IPS-20b (cell line): ENCODE results near the gene MATN3.

Source experiments
- H3K27ac ChIP-seq: one replicate; pipeline ENCODE4 v1.5.1; 2013; ENCODE audit warnings: low read length
- H3K27me3 ChIP-seq: 2 replicates; pipeline ENCODE4 v1.6.1; 2013; ENCODE audit warnings: mild to moderate bottlenecking, low read length, inconsistent platforms; ENCODE audit not compliant: insufficient read depth
- H3K36me3 ChIP-seq: 2 replicates; pipeline ENCODE4 v1.6.1; 2013; ENCODE audit warnings: low read depth, mild to moderate bottlenecking, inconsistent platforms, low read length, moderate library complexity; ENCODE audit not compliant: insufficient read depth
- H3K4me1 ChIP-seq: 2 replicates; pipeline ENCODE4 v1.6.1; 2013; ENCODE audit warnings: mild to moderate bottlenecking, control low read depth, inconsistent platforms, low read length, moderate library complexity; ENCODE audit not compliant: insufficient read depth
- H3K4me3 ChIP-seq: 2 replicates; pipeline ENCODE4 v1.5.1; 2013; ENCODE audit warnings: mild to moderate bottlenecking, low read length, inconsistent platforms
- H3K9ac ChIP-seq: 2 replicates; pipeline ENCODE4 v1.6.1; 2013; ENCODE audit warnings: low read depth, mild to moderate bottlenecking, inconsistent platforms, low read length, moderate library complexity
- H3K9me3 ChIP-seq: 2 replicates; pipeline ENCODE4 v1.6.1; 2013; ENCODE audit warnings: mild to moderate bottlenecking, low read depth, low read length, inconsistent platforms; ENCODE audit not compliant: insufficient read depth

The MATN3 gene, protein sequence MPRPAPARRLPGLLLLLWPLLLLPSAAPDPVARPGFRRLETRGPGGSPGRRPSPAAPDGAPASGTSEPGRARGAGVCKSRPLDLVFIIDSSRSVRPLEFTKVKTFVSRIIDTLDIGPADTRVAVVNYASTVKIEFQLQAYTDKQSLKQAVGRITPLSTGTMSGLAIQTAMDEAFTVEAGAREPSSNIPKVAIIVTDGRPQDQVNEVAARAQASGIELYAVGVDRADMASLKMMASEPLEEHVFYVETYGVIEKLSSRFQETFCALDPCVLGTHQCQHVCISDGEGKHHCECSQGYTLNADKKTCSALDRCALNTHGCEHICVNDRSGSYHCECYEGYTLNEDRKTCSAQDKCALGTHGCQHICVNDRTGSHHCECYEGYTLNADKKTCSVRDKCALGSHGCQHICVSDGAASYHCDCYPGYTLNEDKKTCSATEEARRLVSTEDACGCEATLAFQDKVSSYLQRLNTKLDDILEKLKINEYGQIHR

GRCh38 chr2:20012282-20013125 is at the start of gene MATN3:
TSS of gene MATN3 (minus strand) at chr2:20012668. CDS start at chr2:20012631, 37 bp downstream.
- Histone ChIP-seq H3K27ac (no peak within 1 kb of the TSS), H3K4me3 (peak within 1 kb of the TSS; percentile 61), H3K9me3 (no peaks in the 10 kb centered on the region), H3K27me3 (peaks cover 44% of the 10 kb centered on the region), H3K9ac (peak within 1 kb of the TSS; percentile 66; the same call in 1 of the 2 replicates), H3K4me1 (peaks cover 15% of the 10 kb centered on the region; the same call in 1 of the 2 replicates), H3K36me3 (no peaks in the 10 kb centered on the region)

DNA sequence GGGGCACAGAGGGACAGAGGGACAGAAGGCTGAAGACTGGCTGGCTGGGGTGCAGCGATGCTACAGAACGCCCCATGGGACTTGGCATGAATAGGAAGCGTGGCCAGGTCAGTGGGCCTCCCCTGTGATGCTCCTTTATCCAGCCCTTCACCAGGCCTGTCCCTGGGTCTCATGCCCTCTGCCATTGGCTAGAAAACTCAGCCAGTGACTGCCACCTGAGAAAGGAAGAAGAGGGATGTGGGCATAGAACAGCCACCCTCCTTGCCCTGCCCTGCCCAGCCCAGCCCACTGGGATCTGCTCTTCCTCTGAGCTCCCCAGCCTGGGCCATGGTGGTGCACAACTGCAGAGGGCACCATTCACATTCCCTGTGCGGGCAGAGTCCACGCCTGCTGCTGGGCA is 49.5 kb upstream of the MATN3 start:
- Histone ChIP-seq H3K36me3 (no peaks in the 10 kb centered on the region), H3K4me1 (no peaks in the 10 kb centered on the region), H3K27me3 (no peaks in the 10 kb centered on the region), H3K27ac (no peak overlapping the region), H3K9ac (no peak overlapping the region), H3K4me3 (no peak overlapping the region), H3K9me3 (no peaks in the 10 kb centered on the region)

GRCh38 chr2:20061476-20061875 is 49.0 kb upstream of the MATN3 start:
- Histone ChIP-seq H3K9ac (no peak overlapping the region), H3K36me3 (no peaks in the 10 kb centered on the region), H3K9me3 (no peaks in the 10 kb centered on the region), H3K27me3 (no peaks in the 10 kb centered on the region; the same call in 1 of the 2 replicates), H3K4me1 (no peaks in the 10 kb centered on the region), H3K27ac (no peak overlapping the region), H3K4me3 (no peak overlapping the region)

- H3K36me3 ChIP-seq = no peaks in the 10 kb centered on the region
- no peaks in the 10 kb centered on the region; the same call in 1 of the 2 replicates for H3K27me3 ChIP-seq
- H3K9me3 ChIP-seq = no peaks in the 10 kb centered on the region
- no peak overlapping the region for H3K27ac ChIP-seq
- H3K4me3 ChIP-seq = no peak overlapping the region
- H3K9ac ChIP-seq = no peak overlapping the region
- no peaks in the 10 kb centered on the region for H3K4me1 ChIP-seq
These were observed 47.6 kb upstream of the MATN3 start for GRCh38 chr2:20060106-20060505.

DNA sequence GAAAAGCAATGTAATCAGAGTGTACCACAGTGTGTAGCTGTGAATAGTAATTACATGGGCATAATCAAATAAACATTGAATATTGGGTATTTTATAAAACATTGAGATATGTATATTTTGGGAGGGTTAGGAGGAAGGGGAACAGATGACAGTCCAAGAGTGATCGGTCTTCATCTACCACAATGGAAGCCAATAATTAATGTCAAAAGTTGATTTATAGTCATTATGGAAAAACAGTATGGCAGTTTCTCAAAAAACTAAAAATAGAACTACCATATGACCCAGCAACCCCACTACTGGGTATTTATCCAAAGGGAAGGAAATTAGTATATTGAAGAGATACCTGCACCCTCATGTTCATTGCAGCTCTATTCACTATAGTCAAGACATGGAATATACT is 44.8 kb upstream of the MATN3 start:
- H3K4me1 ChIP-seq = peaks cover 4% of the 10 kb centered on the region; the same call in 1 of the 2 replicates
- H3K36me3 ChIP-seq = no peaks in the 10 kb centered on the region
- no peak overlapping the region for H3K9ac ChIP-seq
- no peak overlapping the region for H3K4me3 ChIP-seq
- H3K27me3 ChIP-seq = no peaks in the 10 kb centered on the region; the same call in 1 of the 2 replicates
- H3K9me3 ChIP-seq = no peaks in the 10 kb centered on the region
- no peak overlapping the region for H3K27ac ChIP-seq

DNA sequence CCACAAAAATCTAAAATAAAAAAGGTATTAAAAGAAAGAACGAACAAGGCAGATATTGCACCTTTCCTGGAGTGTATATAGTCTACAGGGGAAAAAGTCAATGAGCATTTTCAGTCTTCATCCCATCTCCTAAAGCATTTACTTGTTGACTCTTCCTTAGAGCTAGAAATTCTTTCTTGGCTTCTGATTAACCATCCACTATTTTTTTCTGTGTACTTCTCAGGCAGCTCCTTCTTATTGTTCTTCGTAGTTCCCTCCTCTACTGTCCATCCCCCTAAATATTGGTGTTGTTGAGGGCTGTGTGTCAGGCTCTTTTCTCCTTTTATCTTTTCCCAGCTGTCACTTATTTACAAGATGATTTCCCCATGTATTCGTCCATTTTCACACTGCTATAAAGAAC is 42.5 kb upstream of the MATN3 start:
- Histone ChIP-seq H3K27me3 (no peaks in the 10 kb centered on the region; the same call in 1 of the 2 replicates), H3K27ac (no peak overlapping the region), H3K4me1 (peaks cover 4% of the 10 kb centered on the region; the same call in 1 of the 2 replicates), H3K9ac (no peak overlapping the region), H3K36me3 (no peaks in the 10 kb centered on the region), H3K9me3 (no peaks in the 10 kb centered on the region), H3K4me3 (no peak overlapping the region)

- Histone ChIP-seq H3K27ac (no peak overlapping the region), H3K9me3 (no peaks in the 10 kb centered on the region), H3K4me3 (no peak overlapping the region), H3K4me1 (peaks cover 5% of the 10 kb centered on the region; the same call in 1 of the 2 replicates), H3K27me3 (no peaks in the 10 kb centered on the region; the same call in 1 of the 2 replicates), H3K9ac (no peak overlapping the region), H3K36me3 (no peaks in the 10 kb centered on the region)
These were observed 41.7 kb upstream of the MATN3 start for GRCh38 chr2:20054119-20054518.

- H3K4me1 ChIP-seq = peaks cover 15% of the 10 kb centered on the region
- peak overlapping the region; percentile 92; the same call in 1 of the 2 replicates for H3K9ac ChIP-seq
- no peaks in the 10 kb centered on the region; the same call in 1 of the 2 replicates for H3K27me3 ChIP-seq
- H3K4me3 ChIP-seq = peak overlapping the region; percentile 95
- no peak overlapping the region for H3K27ac ChIP-seq
- H3K9me3 ChIP-seq = no peaks in the 10 kb centered on the region
- H3K36me3 ChIP-seq = no peaks in the 10 kb centered on the region
These were observed 40.4 kb upstream of the MATN3 start for GRCh38 chr2:20052861-20053281.

DNA sequence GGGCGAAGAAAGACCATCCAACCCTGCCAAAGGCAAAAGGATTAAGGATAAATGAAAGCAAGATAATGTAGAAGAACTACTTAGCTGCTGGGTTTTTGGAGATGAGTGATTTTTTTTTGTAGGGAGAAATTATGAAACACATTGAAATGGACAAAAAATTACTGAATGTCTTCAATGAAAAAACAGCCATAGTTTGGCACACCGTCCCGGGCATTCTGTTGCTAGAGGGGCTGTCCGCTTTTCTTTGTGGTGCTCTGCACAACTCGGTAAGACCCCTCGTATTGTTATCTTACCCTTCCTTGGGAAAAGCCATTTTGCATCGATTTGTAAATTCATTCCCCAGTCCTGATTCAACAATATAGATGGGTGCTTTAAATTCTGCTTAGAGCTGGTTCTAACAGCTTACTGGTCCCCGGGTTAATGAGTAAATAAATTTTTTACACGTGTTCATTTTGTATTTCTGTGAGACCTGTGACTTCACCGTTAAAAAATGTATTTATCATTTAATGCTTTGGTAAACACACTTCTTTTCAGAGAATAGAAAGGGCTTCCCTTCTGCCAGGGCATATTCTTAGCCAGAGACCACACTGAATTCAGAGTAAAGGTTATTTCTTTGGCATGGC is 39.9 kb upstream of the MATN3 start:
- Histone ChIP-seq H3K9me3 (no peaks in the 10 kb centered on the region), H3K4me3 (peak overlapping the region; percentile 95), H3K27me3 (no peaks in the 10 kb centered on the region; the same call in 1 of the 2 replicates), H3K36me3 (no peaks in the 10 kb centered on the region), H3K4me1 (peaks cover 15% of the 10 kb centered on the region), H3K9ac (peak overlapping the region; percentile 92), H3K27ac (peak overlapping the region; percentile 88)

DNA sequence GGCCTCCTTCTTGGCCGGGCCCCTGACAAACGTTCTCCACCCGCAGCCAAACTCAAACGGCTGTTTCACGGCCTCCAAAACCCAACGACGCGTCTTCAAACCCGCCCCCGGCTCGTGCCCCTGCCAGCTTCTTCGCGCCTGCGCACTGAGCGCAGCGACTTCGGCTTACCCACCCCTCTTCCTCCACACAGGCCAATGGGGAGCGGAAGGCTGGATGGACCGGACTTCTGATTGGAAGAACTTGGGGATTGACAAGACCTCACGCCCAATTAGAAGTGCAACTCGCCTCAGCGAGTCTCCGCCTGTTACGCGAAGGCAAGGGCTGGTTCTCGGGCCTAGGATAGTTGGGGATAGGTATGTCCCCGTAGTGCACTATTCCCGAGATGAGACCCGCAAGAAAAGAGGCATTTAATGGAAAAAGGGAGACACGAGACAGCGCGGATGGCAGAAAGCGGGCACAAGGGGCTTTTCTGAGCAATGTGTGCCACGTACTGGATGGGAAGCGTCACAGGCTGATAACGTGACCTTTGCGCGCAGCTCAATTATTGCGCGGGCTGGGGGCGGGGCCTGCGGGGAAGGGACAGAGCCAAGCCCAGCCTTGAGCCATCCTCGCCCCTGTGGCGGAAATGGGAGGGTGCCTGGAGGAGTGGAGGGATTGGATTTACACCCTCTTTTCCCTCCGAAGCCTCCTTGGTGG is 39.2 kb upstream of the MATN3 start, which contains the start of gene LAPTM4A:
Gene LAPTM4A, minus strand, starts transcription at position 97 of the 697 bp plus-strand sequence. CDS start 108 bp downstream, outside the sequence.
- Histone ChIP-seq H3K9ac (peak within 1 kb of the TSS; percentile 92), H3K4me1 (peaks cover 15% of the 10 kb centered on the region), H3K9me3 (no peaks in the 10 kb centered on the region), H3K4me3 (peak within 1 kb of the TSS; percentile 95), H3K27me3 (no peaks in the 10 kb centered on the region; the same call in 1 of the 2 replicates), H3K36me3 (no peaks in the 10 kb centered on the region), H3K27ac (peak within 1 kb of the TSS; percentile 88)
